SK-N-SH treated with all-trans-retinoic acid at 6 μM for 48 hours (cell line): ENCODE results near the gene IRS1.

Experiments used
- ATAC-seq: fragments of 200-7000 bp; cut with Tn5 transposase; 3 replicates; pipeline ENCODE4 v1.9.1; 2020; ENCODE audit warnings: mild to moderate bottlenecking, moderate library complexity
- ARNTL ChIP-seq: fragments of 450-650 bp; formaldehyde crosslinking; IDR thresholded peaks from 2 replicates; pipeline ENCODE4 v1.5.0; 2020; ENCODE audit warnings: low read depth, mild to moderate bottlenecking, moderate library complexity, borderline replicate concordance
- BACH2 ChIP-seq: fragments of 250-450 bp; sonication (Bioruptor Pico); IDR thresholded peaks from 2 replicates; pipeline ENCODE4 v1.9.0; 2021; ENCODE audit warnings: mild to moderate bottlenecking, borderline replicate concordance
- ESRRG ChIP-seq: fragments of 250-450 bp; sonication (Bioruptor Pico); IDR thresholded peaks from 2 replicates; pipeline ENCODE4 v1.6.1; 2021; ENCODE audit warnings: mild to moderate bottlenecking
- GLIS3 ChIP-seq: fragments of 250-450 bp; sonication (Bioruptor Pico); IDR thresholded peaks from 2 replicates; pipeline ENCODE4 v1.5.0; 2020; ENCODE audit warnings: mild to moderate bottlenecking, moderate library complexity
- ISL1 ChIP-seq: fragments of 250-450 bp; sonication (Bioruptor Pico); IDR thresholded peaks from 2 replicates; pipeline ENCODE4 v2.1.2; 2022; ENCODE audit warnings: mild to moderate bottlenecking, moderate library complexity
- OSR1 ChIP-seq: fragments of 250-450 bp; sonication (Bioruptor Pico); IDR thresholded peaks from 2 replicates; pipeline ENCODE4 v1.8.0; 2022; ENCODE audit warnings: moderate library complexity, mild to moderate bottlenecking, inconsistent platforms
- PPARA ChIP-seq: fragments of 250-450 bp; sonication (Bioruptor Pico); IDR thresholded peaks from 2 replicates; pipeline ENCODE4 v1.5.0; 2020; ENCODE audit warnings: mild to moderate bottlenecking, borderline replicate concordance
- RARB ChIP-seq: fragments of 250-450 bp; sonication (Bioruptor Pico); IDR thresholded peaks from 2 replicates; pipeline ENCODE4 v1.8.0; 2021; ENCODE audit warnings: mild to moderate bottlenecking, moderate library complexity
- SNAI2 ChIP-seq: fragments of 250-450 bp; sonication (Bioruptor Pico); IDR thresholded peaks from 2 replicates; pipeline ENCODE4 v1.5.0; 2020; ENCODE audit warnings: mild to moderate bottlenecking, moderate library complexity
- TCF4 ChIP-seq: fragments of 250-450 bp; sonication (Bioruptor Pico); IDR thresholded peaks from 2 replicates; pipeline ENCODE4 v1.8.0; 2021; ENCODE audit warnings: mild to moderate bottlenecking, moderate library complexity, borderline replicate concordance
- TOX ChIP-seq: fragments of 250-450 bp; sonication (Bioruptor Pico); IDR thresholded peaks from 2 replicates; pipeline ENCODE4 v1.8.0; 2021; ENCODE audit warnings: mild to moderate bottlenecking, moderate library complexity, borderline replicate concordance
- ZC3H10 ChIP-seq: fragments of 250-450 bp; sonication (Bioruptor Pico); IDR thresholded peaks from 2 replicates; pipeline ENCODE4 v1.5.1; 2021; ENCODE audit warnings: mild to moderate bottlenecking, moderate library complexity
- ZFP3 ChIP-seq: fragments of 250-450 bp; sonication (Bioruptor Pico); IDR thresholded peaks from 2 replicates; pipeline ENCODE4 v1.5.0; 2020; ENCODE audit warnings: mild to moderate bottlenecking, moderate library complexity
- ZFP30 ChIP-seq: fragments of 450-650 bp; formaldehyde crosslinking; IDR thresholded peaks from 2 replicates; pipeline ENCODE4 v1.5.0; 2022; ENCODE audit warnings: mild to moderate bottlenecking, moderate library complexity
- ZNF565 ChIP-seq: fragments of 450-650 bp; formaldehyde crosslinking; conservative IDR thresholded peaks from 2 replicates; pipeline ENCODE4 v1.5.0; 2020; ENCODE audit warnings: low read depth, mild to moderate bottlenecking, moderate library complexity
- ZNF70 ChIP-seq: fragments of 450-650 bp; formaldehyde crosslinking; IDR thresholded peaks from 2 replicates; pipeline ENCODE4 v1.5.0; 2020; ENCODE audit warnings: mild to moderate bottlenecking, moderate library complexity
- ZNF8 ChIP-seq: fragments of 450-650 bp; formaldehyde crosslinking; IDR thresholded peaks from 2 replicates; pipeline ENCODE4 v1.5.0; 2020; ENCODE audit warnings: mild to moderate bottlenecking, moderate library complexity
- TF ChIP-seq, protein P1 (sequence below): fragments of 250-450 bp; sonication (Bioruptor Pico); IDR thresholded peaks from 2 replicates; pipeline ENCODE4 v1.5.1; 2021; ENCODE audit warnings: mild to moderate bottlenecking, moderate library complexity
- TF ChIP-seq, protein P2 (sequence below): fragments of 250-450 bp; sonication (Bioruptor Pico); IDR thresholded peaks from 2 replicates; pipeline ENCODE4 v1.8.0; 2021; ENCODE audit warnings: low read depth, mild to moderate bottlenecking, moderate library complexity, borderline replicate concordance
- TF ChIP-seq, protein P3 (sequence below): fragments of 250-450 bp; sonication (Bioruptor Pico); IDR thresholded peaks from 2 replicates; pipeline ENCODE4 v1.8.0; 2020; ENCODE audit warnings: mild to moderate bottlenecking, moderate library complexity, borderline replicate concordance
- TF ChIP-seq, protein P4 (sequence below): fragments of 250-450 bp; sonication (Bioruptor Pico); IDR thresholded peaks from 2 replicates; pipeline ENCODE4 v1.5.0; 2020; ENCODE audit warnings: mild to moderate bottlenecking, moderate library complexity

Gene IRS1

DNA sequence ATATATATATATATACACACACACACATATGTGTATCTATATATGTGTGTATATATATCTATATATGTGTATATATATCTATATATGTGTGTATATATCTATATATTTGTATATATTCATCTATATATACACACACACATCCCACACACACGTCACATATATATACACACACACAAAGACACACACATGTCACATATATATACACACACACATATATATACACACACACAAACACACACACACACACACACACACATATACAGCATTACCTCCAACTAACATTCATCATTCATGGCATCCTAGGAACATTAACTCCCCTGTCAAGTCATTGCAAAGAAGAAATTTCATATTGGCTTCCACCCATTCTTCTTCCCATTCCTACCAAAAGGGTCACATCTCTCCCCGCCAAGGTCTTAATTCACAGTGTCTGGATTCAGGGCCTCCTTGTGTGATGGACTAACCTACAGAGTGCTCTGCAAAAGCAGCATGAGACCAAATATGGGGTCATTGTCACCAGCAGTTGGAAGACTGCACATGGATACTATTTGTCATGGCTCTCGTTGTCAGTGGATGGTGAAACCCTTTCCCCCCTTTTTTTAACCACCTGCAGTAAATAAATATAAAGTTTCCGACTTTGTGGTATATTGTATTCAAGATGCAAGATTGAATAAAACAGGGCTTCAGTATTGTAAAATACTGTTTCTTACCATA, 67.0 kb downstream of the IRS1 start:
- TF ChIP-seq, protein P1, sequence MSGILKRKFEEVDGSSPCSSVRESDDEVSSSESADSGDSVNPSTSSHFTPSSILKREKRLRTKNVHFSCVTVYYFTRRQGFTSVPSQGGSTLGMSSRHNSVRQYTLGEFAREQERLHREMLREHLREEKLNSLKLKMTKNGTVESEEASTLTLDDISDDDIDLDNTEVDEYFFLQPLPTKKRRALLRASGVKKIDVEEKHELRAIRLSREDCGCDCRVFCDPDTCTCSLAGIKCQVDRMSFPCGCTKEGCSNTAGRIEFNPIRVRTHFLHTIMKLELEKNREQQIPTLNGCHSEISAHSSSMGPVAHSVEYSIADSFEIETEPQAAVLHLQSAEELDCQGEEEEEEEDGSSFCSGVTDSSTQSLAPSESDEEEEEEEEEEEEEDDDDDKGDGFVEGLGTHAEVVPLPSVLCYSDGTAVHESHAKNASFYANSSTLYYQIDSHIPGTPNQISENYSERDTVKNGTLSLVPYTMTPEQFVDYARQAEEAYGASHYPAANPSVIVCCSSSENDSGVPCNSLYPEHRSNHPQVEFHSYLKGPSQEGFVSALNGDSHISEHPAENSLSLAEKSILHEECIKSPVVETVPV (CRISPR knock-in tag): no peak
- TF ChIP-seq GLIS3 (CRISPR knock-in tag) (no peak), TOX (no peak), ZC3H10 (no peak), TCF4 (CRISPR knock-in tag) (no peak), SNAI2 (CRISPR knock-in tag) (no peak), PPARA (CRISPR knock-in tag) (no peak), ZFP30 (CRISPR knock-in tag) (no peak), OSR1 (no peak), BACH2 (CRISPR knock-in tag) (no peak), ESRRG (CRISPR knock-in tag) (no peak), ZNF70 (CRISPR knock-in tag) (no peak), ZFP3 (CRISPR knock-in tag) (no peak), ZNF8 (CRISPR knock-in tag) (no peak), ISL1 (no peak)
- TF ChIP-seq, protein P2, sequence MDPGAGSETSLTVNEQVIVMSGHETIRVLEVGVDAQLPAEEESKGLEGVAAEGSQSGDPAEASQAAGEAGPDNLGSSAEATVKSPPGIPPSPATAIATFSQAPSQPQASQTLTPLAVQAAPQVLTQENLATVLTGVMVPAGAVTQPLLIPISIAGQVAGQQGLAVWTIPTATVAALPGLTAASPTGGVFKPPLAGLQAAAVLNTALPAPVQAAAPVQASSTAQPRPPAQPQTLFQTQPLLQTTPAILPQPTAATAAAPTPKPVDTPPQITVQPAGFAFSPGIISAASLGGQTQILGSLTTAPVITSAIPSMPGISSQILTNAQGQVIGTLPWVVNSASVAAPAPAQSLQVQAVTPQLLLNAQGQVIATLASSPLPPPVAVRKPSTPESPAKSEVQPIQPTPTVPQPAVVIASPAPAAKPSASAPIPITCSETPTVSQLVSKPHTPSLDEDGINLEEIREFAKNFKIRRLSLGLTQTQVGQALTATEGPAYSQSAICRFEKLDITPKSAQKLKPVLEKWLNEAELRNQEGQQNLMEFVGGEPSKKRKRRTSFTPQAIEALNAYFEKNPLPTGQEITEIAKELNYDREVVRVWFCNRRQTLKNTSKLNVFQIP: no peak
- TF ChIP-seq, protein P3, sequence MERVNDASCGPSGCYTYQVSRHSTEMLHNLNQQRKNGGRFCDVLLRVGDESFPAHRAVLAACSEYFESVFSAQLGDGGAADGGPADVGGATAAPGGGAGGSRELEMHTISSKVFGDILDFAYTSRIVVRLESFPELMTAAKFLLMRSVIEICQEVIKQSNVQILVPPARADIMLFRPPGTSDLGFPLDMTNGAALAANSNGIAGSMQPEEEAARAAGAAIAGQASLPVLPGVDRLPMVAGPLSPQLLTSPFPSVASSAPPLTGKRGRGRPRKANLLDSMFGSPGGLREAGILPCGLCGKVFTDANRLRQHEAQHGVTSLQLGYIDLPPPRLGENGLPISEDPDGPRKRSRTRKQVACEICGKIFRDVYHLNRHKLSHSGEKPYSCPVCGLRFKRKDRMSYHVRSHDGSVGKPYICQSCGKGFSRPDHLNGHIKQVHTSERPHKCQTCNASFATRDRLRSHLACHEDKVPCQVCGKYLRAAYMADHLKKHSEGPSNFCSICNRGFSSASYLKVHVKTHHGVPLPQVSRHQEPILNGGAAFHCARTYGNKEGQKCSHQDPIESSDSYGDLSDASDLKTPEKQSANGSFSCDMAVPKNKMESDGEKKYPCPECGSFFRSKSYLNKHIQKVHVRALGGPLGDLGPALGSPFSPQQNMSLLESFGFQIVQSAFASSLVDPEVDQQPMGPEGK: no peak
- TF ChIP-seq, protein P4, sequence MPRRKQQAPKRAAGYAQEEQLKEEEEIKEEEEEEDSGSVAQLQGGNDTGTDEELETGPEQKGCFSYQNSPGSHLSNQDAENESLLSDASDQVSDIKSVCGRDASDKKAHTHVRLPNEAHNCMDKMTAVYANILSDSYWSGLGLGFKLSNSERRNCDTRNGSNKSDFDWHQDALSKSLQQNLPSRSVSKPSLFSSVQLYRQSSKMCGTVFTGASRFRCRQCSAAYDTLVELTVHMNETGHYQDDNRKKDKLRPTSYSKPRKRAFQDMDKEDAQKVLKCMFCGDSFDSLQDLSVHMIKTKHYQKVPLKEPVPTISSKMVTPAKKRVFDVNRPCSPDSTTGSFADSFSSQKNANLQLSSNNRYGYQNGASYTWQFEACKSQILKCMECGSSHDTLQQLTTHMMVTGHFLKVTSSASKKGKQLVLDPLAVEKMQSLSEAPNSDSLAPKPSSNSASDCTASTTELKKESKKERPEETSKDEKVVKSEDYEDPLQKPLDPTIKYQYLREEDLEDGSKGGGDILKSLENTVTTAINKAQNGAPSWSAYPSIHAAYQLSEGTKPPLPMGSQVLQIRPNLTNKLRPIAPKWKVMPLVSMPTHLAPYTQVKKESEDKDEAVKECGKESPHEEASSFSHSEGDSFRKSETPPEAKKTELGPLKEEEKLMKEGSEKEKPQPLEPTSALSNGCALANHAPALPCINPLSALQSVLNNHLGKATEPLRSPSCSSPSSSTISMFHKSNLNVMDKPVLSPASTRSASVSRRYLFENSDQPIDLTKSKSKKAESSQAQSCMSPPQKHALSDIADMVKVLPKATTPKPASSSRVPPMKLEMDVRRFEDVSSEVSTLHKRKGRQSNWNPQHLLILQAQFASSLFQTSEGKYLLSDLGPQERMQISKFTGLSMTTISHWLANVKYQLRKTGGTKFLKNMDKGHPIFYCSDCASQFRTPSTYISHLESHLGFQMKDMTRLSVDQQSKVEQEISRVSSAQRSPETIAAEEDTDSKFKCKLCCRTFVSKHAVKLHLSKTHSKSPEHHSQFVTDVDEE (CRISPR knock-in tag): no peak
- TF ChIP-seq, all 23 proteins: peak for 0
- no peak for ATAC-seq

DNA sequence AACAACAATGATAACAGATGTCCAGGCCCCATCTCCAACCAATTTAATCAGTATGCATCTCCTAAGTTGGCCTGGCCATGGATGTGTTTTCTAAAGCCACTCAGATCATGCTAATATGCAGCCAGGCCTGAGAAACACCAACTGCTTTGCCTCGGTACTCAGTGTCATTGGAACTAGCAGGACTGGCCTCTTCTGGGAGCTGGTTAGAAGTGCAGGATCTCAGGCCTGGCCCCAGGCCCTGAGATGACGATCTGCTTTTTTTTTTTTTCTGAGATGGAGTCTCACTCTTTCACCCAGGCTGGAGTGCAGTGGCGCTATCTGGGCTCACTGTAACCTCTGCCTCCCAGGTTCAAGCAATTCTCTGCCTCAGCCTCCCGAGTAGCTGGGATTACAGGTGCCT, 69.1 kb downstream of the IRS1 start:
- peak; percentile 70 for ATAC-seq
- TF ChIP-seq RARB (no peak), TOX (no peak), ZNF70 (CRISPR knock-in tag) (no peak), SNAI2 (CRISPR knock-in tag) (no peak), ZNF565 (CRISPR knock-in tag) (no peak), OSR1 (no peak), ARNTL (CRISPR knock-in tag) (no peak), ISL1 (no peak), ZNF8 (CRISPR knock-in tag) (no peak), ZFP30 (CRISPR knock-in tag) (no peak), ZC3H10 (no peak), PPARA (CRISPR knock-in tag) (no peak), BACH2 (CRISPR knock-in tag) (no peak), GLIS3 (CRISPR knock-in tag) (no peak)
- TF ChIP-seq, protein P3: no peak
- TF ChIP-seq, protein P2: no peak
- TF ChIP-seq, protein P1 (CRISPR knock-in tag): no peak
- TF ChIP-seq, protein P4 (CRISPR knock-in tag): no peak
